SKM-1 (cell line): ENCODE results near the gene RAB3B.

Source experiments
- DNase-seq: peaks from one replicate; lab custom pipeline; 2025; ENCODE audit not compliant: unreplicated experiment; lab: John Stamatoyannopoulos, UW

RAB3B gene

DNA sequence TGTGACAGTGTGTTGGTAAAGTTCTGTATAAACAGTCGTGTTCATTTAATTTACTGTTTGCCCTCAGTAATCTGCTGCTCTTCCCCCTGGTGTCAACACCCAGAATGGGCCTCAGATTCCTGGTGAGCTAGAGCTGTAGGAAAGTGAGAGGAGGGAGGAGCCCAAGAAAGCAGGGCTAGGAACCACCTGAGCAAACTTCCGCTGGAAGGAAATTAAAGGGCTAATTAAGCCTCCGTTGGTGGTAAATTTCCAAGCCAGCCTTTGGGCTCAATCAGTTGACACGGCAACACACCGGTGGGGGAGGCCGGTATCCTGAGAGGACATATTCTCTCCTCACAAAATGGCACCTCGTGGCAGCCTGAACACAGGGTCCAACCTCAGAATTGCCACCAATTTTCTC lies 32.9 kb downstream of the RAB3B start:
- DNase-seq = no peak

DNA sequence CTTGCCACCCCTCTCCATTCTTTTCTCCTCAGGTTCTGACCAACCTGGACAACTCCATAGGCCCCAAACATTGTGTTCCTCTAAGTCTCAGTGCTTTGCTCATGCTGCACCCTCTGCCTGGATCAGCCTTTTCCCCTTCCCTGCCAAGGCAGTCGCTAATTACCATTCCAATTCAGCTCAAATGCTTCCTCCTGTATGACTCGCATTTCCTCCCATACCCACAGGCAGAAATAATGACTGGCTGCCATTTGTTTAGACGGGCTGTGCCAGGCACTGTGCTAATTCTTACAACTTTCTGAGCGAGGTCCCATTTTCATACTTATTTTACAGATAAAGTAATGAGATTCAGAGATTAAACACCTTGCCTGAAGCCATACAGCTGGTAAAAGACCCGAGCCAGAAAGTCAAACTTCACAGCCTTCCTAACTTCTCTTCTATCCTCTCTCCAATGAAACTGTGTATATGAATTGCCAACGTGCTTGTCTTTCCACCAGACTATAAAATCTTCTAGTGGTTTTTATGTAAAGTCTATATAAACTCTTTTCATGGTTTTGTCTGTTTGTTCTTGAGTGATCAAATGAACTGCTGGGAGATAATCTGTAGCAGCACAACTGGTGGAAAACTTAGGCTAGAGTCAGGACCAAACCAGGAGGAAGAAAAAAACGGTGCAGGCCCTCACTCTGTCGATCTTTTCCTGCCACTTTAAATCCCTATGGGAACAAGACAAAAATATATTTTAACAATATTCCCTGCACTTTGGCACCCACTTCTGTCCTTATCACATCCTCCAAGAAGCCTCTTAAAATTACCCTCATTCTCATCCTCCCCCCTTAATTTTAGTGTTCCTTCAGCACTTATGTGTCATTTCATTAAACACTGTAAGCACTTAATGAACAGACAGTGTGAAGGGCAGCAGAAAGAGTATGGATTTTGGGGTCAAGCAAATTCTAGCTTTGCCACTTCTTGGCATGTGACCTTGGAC lies 33.7 kb downstream of the RAB3B start:
- no peak for DNase-seq

DNA sequence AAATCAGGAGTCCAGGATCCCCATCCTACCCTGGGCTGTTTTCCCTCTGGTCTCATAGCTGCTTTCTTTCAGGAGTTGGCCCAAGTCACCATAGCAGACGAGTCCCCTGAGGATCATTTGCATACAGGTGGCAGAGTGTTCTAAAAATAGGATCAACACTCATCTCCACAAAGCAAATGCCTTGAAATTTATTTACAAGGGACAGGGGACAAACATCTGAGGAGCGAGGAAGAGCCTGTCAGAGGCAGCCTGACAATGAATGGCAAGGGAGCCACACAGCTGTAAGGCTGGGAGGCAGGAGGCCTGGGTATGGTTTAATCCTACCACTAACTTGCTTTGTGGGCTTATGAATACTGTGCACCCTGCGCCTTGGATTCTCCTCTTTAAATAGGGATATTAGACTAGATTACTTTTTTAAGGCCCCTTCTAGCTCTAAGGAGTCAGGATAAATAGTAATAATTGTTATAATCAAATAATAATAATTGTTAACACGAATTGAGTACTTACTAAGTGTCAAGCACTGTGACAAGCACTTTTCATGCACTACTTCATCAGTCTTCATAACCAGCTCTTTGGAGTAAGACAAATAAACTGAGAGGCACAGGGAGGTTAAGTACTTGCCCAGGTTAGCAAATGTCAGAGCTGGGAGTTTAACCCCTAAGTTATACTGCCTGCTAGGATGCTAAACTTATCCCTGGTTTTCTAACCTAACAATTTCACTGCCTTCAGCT lies 34.5 kb downstream of the RAB3B start:
- no peak for DNase-seq

DNA sequence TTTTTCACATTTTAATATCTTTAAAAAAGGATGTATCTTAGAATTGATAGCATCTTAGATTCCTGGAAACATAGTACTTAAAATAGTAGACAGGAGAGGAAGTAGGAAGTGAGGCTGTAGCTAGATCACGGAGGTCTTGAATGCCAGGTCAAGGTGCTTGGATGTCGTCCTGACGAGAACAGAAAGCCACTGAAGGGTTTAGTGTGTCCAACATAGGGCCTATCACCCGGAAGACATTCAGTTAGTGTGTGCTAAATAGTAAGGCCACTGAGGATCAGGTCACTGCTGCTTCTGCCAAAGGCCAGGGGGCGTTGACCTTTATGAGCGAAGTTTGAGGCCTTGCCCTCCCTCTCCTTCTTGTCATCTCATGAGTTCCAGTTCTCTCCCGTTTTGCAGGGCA lies 35.7 kb downstream of the RAB3B start:
- no peak for DNase-seq

DNA sequence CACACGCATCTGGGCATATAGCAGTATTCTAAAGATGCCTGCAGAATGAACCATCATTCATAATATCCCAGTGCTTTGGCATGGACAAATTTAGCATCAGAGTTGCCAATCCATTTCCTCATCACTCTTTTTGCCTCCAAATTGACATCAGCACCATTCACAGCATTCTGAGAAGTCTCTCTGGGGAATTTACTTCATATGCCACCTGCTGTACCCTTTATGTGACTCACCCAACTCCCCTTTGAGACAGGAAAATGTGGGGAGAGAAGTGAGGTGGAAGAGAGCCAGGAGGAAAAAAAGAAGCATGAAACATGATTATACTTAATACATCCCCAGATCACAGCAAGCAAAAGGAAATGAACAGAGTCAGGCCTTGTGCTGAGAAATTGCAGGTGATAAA lies 37.4 kb downstream of the RAB3B start:
- DNase-seq = no peak

DNA sequence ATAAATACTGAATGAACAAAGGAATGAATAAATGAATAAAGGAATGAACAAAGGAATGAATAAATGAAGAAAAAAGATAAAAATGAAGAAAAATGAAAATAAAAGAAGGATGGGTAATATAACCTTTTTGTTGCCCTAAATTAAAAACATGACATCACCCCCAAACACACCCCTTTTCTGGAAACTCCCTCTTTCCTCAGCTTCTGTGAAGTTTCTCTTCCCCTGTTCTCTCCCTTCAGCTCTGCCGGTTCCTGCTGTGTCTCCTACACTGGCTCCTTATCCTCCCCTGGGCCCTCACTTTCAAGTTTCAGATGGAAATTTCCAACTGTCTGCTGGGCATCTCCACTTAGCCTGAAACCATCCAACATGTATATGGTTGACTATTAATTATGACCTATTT lies 37.9 kb downstream of the RAB3B start:
- DNase-seq = no peak

DNA sequence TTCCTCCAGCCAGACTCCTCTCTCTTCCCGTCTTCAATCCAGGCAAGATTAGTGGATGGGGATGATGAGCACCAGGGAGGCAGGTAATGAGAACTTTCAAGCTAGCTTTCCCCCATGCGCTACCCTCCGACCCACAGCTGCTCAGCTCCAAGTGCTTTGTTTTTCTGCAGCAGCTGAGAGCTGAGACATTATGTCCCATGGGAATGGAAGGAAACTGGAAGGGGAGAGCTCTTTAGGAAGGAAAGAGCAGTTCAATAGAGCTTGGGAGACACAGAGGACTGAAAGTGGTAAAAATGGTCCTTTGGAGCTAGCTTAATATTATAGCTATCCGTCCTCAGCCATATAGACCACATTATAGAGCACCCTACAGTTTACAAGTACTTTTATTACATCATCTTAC lies 39.8 kb downstream of the RAB3B start:
- DNase-seq = no peak

DNA sequence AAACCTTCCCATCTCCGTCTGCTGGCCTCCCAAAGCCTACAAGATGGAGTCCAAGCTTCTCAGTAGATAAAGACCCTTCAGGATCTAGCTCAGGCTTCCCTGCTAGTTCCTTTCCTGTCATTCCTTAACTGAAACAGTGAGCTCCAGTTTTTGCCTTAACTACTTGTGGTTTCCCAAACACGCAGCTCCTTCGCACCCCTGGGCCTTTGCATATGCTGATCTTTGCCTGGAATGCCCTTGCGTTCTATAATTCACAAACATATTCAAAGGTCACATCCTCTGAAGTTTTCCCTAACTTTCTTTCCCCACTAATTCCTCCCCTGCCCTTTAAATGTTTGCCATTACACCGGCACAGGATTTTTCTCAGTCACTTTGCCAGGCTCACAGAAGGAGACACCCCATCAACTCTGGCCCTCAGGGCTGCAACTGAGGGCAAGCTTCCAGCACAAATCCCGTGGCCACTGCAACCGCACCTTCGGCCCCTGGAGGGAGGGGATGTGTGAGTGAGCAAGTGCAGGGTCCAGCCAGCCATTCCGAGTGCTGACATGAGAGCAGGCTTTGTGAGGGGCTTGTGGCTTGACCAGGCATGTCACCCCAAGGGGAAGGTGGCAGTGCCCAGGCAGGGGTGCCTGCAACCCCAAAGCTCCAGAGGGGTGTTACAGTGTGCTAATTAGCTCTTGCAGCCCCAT lies 41.3 kb downstream of the RAB3B start:
- no peak for DNase-seq

DNA sequence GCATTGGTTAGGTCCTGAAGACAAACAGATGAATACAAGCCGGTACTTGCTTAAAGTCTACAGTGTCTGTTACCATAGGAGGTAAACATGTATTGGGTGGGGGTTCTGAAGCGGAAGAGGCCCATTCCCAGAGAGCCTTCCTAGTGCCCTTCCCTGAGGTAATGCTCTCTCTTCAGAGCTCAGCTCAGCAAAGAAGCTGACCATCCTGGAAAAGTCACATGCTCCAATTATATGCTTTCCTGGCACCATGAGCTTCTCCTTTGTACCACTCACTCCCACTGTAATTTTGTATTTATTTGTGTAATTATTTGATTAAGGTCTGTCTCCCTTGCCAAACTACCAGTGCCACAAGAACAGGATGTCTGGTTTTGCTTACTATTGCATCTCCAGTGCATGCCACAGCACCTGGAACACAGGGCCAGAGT lies 42.0 kb downstream of the RAB3B start:
- no peak for DNase-seq

DNA sequence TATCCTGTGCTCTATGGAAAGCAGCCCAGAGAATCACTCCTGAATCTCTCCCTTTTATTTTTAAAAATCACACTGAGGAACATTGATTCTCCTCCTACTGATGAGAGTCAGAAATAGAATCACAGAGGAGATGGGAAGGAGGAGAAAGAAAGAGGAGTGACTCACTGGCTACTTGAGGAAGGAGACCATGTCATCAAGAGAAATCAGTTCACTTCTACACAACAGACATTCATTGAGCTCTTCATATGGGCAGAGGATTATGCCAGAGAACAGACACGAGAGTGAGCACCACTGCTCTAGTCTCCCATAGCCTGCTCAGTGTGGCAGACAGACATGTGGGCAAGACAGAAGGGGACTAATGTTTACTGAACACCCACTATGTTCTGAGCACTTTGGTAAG lies 44.2 kb downstream of the RAB3B start:
- no peak for DNase-seq

DNA sequence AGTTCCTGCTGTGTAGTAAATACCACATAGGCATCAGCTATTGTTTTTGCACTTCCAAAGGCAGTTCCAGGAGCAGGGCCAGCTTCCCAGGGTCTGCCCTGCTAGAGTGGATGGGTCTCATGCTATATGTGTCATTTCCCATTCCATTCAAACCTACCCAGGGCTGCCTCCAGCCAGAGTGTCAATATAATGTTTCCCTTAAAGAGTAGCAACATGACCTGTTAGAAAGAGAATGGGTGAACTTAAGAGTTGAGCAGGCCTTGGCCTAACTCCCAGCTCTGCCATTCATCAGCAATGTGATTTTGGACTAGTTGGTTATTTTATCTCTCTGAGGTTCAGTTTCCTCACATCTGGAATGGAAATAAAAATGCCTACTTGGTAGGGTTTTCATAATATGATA lies 44.9 kb downstream of the RAB3B start:
- no peak for DNase-seq

DNA sequence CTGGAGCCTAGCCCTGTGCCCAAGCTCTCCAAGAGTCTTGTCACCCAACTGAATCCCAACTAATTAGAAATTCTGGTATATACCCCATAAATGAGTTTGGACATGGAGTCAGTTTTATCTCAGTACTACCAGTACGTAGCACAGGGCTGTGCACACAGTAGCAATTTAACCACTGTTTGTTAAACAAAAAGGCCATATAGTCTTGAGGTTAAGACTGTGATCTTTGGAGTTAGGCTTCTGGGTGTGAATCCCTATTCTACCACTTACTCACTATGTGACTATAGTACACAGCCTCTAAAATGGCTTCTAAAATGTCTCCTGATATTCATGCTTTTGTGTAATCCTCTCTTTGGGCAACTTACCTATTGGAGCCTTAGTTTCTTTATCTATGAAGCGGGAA lies 48.2 kb downstream of the RAB3B start:
- DNase-seq = no peak

DNA sequence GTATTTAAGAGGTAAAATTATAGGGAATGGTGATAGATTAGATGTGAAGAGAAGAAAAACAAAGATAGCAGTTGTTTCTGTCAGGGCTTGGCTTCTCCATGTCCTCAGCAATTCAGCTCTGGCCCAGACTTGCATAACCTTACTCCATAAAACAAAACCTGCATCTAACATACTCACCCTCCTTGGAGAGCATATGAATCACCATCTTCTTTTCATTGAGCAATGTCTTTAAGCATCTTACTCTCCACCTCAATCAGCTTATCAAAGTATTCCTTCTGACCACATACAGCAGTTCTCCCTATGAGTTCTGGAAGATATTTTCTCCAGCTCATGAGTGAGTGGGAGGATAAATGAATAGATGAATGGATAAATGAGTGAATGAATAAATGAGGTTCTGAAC lies 49.0 kb downstream of the RAB3B start:
- no peak for DNase-seq

DNA sequence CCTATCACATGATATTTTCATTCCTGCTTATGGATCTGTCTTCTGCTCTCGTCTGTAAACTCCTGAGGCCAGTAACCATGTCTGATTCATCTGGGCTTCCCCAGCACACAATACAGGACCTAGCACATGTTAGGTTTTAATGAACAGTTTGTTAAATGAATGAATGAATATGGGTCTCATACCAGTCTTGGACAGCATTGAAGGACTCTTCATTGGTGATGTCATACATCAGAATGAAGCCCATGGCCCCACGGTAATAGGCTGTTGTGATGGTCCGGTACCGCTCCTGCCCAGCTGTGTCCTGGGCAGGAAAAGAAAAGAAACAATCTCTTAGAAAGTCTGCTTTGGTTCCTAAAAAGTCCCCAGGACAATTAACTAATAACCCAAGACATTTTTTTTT lies 53.4 kb downstream of the RAB3B start:
- no peak for DNase-seq

DNA sequence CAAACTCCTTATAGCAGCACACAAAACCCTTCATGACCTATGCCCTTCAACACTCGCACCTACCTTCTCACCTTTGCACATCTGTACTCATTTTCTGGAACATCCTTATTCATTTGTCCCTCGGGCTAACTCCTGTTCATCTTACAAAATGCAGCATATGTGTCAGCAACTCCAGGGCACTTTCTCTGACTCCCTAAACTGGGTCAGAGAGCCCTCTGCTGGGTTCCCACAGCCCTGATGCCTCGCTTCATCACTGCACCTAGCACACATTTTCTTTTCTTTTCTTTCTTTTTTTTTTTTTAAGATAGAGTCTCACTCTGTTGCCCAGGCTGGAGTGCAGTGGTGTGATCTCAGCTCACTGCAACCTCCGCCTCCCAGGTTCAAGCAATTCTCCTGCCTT lies 54.0 kb downstream of the RAB3B start:
- no peak for DNase-seq

DNA sequence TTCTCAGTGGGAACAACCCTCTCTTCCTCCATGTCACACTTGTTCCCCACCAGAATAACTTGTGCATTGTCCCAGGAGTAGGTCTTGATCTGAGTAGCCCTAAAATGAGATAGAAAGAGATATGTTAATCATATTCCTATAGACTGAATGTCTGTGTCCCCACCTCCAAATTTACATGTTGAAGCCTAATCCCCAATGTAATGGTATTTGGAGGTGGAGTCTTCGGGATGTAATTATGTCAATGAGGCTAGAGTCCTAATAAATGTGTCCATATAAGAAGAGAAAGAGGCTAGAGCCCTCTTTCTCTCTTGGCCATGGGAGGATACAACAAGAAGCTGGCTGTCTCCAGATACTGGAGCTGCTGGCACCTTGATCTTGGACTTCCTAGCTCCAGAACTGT lies 57.2 kb downstream of the RAB3B start:
- no peak for DNase-seq

DNA sequence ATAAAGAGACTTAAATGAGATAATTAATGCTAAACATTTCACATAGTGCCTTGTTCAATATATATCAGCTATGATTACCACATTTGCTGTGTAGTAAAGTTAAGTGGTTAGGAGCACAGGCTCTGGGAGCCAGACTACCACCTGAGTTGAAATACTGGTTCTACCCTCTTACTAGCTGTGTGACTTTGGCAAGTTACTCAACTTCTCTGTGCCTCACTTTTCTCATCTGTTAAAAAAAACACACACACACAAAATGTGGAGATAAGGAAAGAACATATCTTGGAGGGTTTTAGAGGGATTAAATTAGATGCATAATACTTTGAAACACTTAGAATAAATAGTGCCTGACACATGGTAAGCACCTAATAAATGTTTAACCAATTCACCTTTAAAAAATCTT lies 60.2 kb downstream of the RAB3B start:
- no peak for DNase-seq

DNA sequence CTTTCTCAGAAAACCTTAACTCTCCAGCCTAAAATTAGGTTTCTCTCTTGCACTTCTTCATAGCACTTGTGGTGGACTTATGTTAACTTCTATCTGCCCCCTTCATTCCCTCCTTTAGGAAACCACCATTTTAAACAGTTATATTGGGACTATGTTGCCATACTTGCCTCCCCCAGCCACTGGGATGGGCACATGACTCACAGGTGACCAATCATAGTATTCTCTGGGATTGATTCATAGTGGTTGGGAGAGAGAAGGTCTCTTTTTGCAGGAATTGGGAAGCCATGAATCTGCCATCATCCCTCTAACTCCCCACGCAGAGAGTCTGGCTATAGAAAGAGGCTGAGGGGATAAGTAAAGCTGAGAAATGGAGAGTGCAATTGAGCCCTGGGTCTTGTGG lies 61.6 kb downstream of the RAB3B start:
- DNase-seq = no peak

DNA sequence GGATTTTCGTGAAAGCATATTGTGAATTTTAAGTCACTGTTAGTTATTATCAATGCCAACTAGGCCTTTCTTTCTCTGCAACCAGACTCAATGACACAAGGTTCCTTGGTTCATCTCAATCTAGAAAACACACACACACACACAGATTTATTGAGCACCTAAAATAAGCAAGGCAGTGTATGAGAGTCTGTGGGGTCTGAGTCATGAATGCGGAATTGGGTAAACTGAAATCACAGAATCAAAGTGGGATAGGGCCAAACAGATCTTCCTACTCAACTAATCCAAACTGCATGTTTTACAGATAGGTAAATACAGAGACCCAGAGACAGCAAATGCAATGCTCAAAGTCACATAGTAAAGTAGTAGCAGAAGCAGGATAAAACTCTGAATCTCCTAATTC lies 63.5 kb downstream of the RAB3B start:
- no peak for DNase-seq

DNA sequence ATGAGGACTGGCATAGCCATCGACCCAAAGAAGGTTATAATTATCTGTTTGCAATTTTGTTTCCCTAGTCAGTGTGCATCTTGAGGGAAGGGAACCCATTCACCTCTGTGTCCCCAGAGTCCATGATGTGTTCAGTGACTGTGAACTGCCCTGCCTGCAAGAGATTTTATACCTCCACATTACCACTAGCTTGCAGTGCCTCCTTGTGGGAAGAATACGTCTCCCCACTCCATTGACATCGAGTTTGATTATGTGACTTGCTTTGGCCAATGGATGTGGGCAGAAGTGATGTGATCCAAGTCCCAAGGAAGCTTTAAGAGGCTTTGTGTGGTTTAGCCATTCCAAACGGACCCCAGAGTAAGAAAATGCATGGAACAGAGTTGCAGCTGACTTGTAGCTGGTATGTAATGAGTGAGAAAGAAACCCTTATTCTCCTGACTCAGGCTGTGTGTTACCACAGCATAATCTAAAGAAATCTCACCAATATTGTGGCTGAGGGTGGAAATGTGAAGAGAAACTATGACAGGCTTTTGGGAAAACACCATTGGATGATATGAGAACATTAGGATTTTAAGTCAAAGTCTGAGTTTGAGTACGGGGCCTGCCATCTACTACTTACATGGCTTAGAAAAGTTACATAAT lies 64.2 kb downstream of the RAB3B start:
- no peak for DNase-seq

DNA sequence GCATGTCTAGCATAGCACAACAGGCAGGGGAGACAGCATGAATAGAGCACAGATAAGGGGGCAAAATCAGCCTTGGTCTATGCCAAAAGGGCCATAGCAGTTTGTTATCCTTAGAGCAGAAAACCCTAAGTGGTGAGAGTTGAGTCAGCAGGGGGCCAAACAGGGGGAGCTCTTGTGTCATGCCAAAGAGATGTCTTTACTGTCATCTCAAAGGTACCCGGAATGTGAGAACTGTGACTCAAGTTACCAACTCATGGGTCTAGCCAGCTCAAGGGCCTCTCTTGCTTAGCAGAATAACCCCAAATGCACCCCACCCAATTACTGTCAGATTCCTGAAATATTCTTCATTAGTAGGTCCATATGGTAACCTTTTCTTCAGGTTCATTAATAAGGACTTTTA lies 66.0 kb downstream of the RAB3B start:
- DNase-seq = no peak
